ENCODE data around the gene C1QTNF9.
"Not testable (repeated sequence)": the region's sequence is repeated elsewhere in the genome, so short reads cannot be mapped to it uniquely, and the experiment has no call there.

The C1QTNF9 gene

DNA sequence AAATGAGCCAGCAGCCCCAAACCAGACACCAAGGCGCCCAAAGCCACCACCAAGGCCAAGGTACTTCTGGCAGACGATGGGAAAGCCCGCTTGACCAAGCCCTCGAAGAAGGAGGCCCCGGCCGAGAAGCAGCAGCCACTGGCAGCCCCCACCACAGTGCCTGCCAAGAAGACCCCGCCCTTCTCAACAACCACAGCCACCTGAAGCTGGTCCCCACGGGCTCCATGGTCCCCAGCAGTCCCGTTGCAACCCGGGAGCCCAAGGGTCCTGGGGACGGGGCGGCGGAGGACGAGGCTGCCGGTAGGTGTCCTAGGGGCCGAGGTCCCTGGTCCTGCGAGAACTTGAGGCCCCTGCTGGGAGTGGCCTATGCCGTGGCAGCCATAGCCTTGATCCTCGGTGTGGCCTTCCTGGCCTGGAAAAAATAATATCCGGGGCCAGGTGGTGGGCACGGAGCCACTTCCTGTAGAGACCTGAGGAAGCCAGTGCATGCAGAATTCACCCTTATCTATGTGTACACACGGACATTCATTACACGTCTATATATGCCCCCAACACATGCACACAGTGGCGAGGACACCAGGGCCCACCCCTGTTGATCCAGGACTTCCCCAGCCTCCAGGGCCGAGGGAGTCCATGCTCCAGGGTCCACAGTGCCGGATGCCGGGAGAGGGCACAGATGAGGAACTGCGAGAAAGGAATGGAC is 13.8 kb downstream of the C1QTNF9 start:
- DNase-seq (ENCODE audit: low spot score) = no peak

DNA sequence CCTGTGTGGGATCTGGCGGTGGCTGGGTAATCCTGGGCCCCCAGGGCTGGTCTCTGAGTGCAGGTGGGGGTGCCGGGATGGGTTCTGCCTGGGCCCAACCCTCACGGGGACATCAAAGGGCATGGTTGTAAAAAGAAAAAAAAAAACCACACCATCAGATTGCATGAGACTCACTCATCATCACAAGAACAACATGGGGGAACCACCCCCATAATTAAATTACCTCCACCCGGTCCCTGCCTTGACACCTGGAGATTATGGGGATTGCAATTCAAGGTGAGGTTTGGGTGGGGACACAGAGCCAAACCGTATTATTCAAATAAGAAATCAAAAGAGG is 14.3 kb downstream of the C1QTNF9 start:
- no peak for DNase-seq (ENCODE audit: low spot score)

DNA sequence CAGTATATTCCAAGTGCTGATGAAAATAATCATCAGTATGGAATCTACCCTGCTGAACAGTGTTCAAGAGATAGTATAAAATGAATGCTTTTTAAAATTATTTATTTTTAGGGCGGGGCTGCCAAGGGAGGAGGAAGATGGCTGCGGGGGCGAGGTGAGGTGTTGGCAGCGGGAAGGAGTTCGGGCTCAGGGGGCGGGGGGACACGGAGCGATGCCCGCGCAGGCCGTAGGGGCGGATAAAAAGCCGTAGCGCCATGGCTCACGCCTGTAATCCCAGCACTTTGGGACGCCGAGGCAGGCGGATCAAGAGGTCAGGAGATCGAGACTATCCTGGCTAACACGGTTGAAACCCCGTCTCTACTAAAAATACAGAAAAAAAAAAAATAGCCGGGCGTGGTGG is 18.2 kb downstream of the C1QTNF9 start:
- DNase-seq (ENCODE audit: low spot score) = not testable (repeated sequence)

DNA sequence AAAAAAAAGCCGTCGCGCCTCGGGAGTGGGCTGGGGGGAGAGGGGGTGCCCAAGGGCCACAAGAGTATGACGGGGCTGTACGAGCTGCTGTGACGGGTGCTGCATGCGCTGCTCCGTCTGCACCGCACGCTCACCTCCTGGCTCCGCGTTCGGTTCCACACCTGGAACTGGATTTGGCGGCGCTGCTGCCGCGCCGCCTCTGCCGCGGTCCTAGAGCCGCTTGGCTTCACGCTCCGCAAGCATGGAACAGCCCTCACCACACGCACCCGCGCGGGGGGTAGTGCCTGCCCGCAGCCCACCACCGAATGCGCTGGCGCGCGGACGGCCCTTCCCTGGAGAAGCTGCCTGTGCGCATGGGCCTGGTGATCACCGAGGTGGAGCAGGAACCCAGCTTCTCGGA is 18.8 kb downstream of the C1QTNF9 start:
- DNase-seq (ENCODE audit: low spot score) = no peak

DNA sequence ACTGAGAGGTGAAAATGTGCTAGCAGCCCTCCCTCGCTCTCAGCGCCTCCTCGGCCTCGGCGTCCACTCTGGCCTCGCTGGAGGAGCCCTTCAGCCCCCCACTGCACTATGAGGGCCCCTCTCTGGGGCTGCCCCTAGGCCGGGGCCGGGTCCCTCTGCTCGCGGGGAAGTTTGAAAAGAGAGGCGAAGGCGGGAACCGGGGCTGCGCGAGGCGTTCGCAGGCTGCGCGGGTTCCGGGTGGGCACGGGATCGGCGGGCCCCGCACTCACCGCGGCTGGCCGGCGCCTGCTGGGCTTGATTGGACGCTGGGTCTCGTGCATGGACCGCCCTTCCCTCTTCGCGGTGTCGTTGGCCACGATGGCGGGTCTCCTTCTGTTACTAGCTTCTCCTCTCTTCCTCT is 29.3 kb downstream of the C1QTNF9 start:
- DNase-seq (ENCODE audit: low spot score) = no peak

- DNase-seq (ENCODE audit: low spot score) = no peak
Measured at GRCh38 chr13:24339937-24340607, 30.7 kb downstream of the C1QTNF9 start.

- DNase-seq (ENCODE audit: low spot score) = no peak
Measured at GRCh38 chr13:24340608-24340955, 31.2 kb downstream of the C1QTNF9 start.

DNA sequence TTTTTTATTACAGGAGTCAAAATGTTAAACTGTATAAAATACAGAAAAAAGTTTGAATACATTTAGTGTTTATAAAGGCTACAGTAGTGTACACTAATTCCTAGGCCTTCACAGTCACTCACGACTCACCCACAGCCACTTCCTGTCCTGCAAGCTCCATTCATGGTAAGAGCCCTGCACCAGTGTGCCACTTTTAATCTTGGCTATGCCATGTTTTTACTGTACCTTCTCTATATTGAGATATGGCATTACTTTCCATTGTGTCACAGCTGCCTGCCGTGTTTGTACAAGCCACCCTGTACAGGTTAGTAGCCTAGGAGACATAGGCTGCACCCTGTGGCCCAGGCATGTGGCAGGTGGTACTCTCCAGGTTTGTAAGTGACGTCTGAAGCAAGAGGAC is 32.1 kb downstream of the C1QTNF9 start:
- DNase-seq (ENCODE audit: low spot score) = no peak

- no peak for DNase-seq (ENCODE audit: low spot score)
Measured at GRCh38 chr13:24348385-24348784, 39.0 kb downstream of the C1QTNF9 start.

GRCh38 chr13:24348797-24349515 is 39.6 kb downstream of the C1QTNF9 start:
- DNase-seq (ENCODE audit: low spot score) = no peak

DNA sequence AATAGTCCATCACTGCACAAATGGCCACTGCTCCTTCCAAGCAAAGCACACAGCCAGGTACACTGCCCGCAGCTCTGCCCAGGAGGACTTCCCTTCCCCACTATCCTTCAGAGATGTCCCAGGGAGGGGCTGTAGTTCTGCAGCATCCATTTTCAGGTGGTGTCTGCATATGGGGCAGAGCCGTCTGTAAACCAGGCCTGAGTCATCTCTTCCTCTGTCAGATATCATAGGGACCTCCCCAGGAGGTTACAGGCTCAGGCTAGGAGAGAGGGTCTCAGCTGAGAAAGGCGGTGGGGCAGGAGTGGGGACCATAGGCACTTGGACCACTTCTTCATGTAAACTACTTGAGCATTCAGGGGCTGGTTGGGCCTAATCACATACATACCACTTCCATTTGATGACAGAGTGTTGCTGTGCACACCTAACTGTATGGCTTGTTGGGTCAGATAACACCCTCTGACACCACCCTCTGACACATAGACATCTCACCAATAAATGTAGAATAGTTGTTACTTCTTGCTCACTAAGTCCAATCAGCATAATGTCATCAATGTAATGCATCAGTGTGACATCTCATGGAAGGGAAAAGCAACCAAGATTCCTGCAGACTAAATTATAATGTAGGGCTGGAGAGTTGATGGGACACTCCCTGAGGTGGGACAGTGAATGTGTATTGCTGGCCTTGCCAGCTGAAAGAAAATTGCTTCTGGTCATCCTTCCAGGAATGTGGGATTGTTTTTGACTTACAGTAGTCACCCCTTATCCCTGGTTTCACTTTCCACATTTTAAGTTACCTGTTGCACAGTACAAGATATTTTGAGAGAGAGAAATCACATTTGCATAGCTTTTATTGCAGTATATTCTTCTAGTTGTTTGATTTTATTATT is 40.6 kb downstream of the C1QTNF9 start:
- not testable (repeated sequence) for DNase-seq (ENCODE audit: low spot score)

DNA sequence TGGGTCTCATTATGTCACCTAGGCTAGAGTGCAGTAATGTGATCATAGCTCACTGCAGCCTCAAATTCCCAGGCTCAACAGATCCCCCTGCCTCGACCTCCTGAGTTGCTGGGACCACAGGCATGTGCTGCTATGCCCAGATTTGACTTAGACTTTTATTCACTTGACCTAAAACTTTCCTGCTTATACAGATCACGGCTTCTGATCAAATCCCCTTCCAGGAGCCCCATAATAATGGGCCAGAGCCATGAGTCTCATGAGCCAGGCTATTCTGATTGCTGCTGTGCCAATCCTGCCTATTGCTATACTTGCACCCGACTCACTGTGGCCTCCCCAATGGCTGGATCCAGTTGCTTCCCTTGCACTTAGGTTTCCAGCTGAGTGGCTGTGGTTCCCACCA is 42.0 kb downstream of the C1QTNF9 start:
- DNase-seq (ENCODE audit: low spot score) = no peak

GRCh38 chr13:24353736-24354135 is 44.4 kb downstream of the C1QTNF9 start:
- DNase-seq (ENCODE audit: low spot score) = no peak

DNA sequence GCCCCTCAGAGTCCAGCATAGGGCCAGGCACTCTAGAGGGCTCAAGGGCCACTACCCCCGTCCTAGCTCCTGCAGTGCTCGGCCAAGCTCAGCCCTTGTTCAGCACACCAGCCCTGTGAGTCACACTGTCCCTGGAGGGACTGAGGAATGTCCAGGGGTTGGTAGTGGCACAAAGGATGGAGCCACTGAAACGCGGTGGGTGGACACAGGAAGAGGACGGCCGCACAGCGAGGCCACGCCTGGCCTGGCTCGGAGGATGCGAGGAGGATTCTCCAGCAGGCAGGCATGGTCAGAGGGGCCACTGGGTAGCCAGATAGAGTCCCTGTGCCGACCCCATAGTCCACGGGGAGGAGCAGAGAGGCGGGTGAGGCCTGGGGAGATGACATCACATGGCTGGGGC is 45.7 kb downstream of the C1QTNF9 start:
- DNase-seq (ENCODE audit: low spot score) = no peak

DNA sequence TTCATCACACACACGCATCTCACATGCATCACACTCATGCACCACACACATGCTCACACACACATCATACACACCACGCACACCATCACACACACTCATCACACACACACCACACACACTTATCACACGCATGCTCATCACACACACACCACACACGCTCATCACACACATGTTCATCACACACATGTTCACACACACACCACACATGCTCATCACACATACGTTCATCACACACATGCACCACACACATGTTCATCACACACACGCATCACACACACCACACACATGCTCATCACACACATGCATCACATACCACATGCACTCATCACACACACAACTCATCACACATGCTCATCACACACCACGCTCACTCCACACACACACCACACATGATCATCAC is 46.9 kb downstream of the C1QTNF9 start:
- DNase-seq (ENCODE audit: low spot score) = no peak

- DNase-seq (ENCODE audit: low spot score) = no peak
Measured at GRCh38 chr13:24356837-24357236, 47.5 kb downstream of the C1QTNF9 start.

DNA sequence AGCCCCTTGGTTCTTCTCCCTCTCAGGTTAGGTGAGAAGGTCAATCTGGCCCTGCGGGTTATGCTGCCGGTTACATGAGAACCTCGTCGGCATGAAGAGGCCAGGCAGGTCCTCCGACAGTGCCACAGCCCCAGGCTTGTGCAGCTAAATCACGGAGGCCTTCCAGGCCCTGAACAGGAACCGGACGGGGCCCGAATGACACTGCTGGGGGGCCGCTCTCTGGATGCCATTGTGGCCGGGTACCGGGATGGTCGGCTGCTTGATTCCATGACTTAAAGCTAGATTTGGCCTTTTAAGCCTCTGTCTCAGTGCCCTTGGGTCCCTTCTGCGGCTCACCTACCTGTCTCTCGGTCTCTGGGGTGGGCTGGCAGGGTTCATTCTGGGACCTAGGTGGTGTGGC is 48.4 kb downstream of the C1QTNF9 start:
- DNase-seq (ENCODE audit: low spot score) = no peak

- not testable (repeated sequence) for DNase-seq (ENCODE audit: low spot score)
Measured at GRCh38 chr13:24358836-24359235, 49.5 kb downstream of the C1QTNF9 start.

GRCh38 chr13:24359252-24359651 is 49.9 kb downstream of the C1QTNF9 start:
- not testable (repeated sequence) for DNase-seq (ENCODE audit: low spot score)

GRCh38 chr13:24360106-24360505 is 50.7 kb downstream of the C1QTNF9 start:
- DNase-seq (ENCODE audit: low spot score) = no peak

DNA sequence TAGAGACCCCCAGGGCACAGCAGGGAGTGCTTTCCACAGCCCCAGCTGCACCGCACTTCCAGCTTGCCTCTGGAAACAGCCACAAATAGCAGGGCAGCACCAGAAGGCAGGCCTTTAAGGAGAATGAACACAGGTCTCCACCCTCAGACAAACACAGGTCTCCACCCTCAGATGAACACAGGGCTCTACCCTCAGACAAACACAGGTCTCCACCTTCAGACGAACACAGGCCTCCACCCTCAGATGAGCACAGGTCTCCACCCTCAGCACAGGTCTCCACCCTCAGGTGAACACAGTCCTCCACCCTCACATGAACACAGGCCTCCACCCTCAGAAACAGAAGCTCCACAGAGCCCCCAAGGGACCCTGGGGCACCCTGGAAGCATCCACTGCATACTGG is 51.7 kb downstream of the C1QTNF9 start:
- DNase-seq (ENCODE audit: low spot score) = no peak

DNA sequence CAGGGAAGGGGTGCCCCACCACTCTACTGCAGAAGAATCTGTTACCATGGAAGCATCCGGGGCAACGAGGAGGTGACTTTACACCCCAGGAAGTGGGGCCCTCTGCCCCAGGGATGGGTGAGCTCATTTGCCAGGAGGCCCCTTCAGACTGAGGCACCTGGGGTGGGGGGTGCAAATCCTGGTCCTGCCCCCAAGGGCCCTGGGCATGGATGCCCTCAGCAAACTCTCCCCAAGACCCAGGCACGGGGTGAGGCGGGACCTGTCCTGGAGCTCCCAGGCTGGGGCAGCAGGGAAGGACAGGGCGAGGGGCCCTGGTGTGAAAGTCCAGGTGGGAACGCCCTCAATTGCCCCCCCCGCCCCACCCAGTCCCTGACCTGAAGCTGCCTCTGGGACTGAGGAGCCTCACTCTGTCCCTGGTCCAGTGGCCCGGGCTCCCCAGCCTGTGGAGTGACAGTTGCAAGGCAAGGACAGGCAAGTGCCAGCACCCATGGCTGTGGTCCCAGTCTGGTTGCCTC is 52.5 kb downstream of the C1QTNF9 start:
- no peak for DNase-seq (ENCODE audit: low spot score)
